BLaER1 (cell line): ENCODE results near the gene RPL3.

Source experiments
- H3K27ac ChIP-seq: shearing (Covaris generic); formaldehyde crosslinking; 2 replicates; pipeline ENCODE4 v1.8.1; 2022
- H3K27me3 ChIP-seq: shearing (Covaris generic); formaldehyde crosslinking; 2 replicates; pipeline ENCODE4 v1.8.1; 2022
- H3K36me3 ChIP-seq: shearing (Covaris generic); formaldehyde crosslinking; 2 replicates; pipeline ENCODE4 v1.8.1; 2022
- H3K4me1 ChIP-seq: shearing (Covaris generic); formaldehyde crosslinking; 2 replicates; pipeline ENCODE4 v1.8.1; 2022
- H3K4me2 ChIP-seq: shearing (Covaris generic); formaldehyde crosslinking; 2 replicates; pipeline ENCODE4 v1.8.1; 2022
- H3K4me3 ChIP-seq: shearing (Covaris generic); formaldehyde crosslinking; 2 replicates; pipeline ENCODE4 v1.8.1; 2022
- H3K9ac ChIP-seq: shearing (Covaris generic); formaldehyde crosslinking; 2 replicates; pipeline ENCODE4 v1.8.1; 2022
- H3K9me3 ChIP-seq: shearing (Covaris generic); formaldehyde crosslinking; 2 replicates; pipeline ENCODE4 v1.8.1; 2022
- H4K20me1 ChIP-seq: shearing (Covaris generic); formaldehyde crosslinking; 2 replicates; pipeline ENCODE4 v1.8.1; 2022
- Cebpa-rat ChIP-seq: shearing (Covaris generic); IDR thresholded peaks from 2 replicates; pipeline ENCODE4 v1.8.1; 2022

Gene RPL3

DNA sequence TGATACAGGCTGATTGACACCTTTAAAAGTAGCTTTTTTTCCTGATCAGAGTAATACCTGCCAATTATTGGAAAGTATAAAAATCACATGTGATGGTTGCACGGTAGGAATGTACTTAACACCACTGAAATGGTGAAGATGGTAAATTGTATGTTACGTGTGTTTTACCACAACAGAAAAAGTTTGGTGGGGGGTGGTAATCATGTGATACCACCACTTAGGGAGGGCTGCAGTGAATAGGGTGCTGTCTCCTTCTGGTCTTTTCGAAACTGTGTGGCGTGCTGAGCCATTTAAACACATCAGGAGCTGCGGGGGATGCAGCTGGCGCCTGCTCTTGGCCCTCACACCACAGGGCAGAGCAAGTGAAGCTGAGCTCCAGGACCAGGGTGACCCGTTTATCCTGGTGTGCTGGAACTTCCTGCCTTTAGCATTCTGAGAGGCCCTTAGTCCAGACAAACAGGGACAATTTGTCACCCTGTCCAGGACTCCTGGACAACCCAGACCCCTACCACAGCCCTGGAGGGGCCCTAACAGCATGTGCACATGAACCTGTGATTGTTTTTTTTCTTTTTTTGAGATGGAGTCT is 33.0 kb upstream of the RPL3 start:
- peak overlapping the region; percentile 91; the same call in 1 of the 2 replicates for H3K9ac ChIP-seq
- no peaks in the 10 kb centered on the region for H3K9me3 ChIP-seq
- no peaks in the 10 kb centered on the region for H3K27me3 ChIP-seq
- TF ChIP-seq Cebpa-rat = no peak
- peaks cover 90% of the 10 kb centered on the region for H3K4me1 ChIP-seq
- peak overlapping the region; percentile 92 for H3K27ac ChIP-seq
- H3K36me3 ChIP-seq = peaks cover 22% of the 10 kb centered on the region
- H3K4me3 ChIP-seq = peak overlapping the region; percentile 86
- peak overlapping the region; percentile 100 for H3K4me2 ChIP-seq
- peaks cover 65% of the 10 kb centered on the region for H4K20me1 ChIP-seq

DNA sequence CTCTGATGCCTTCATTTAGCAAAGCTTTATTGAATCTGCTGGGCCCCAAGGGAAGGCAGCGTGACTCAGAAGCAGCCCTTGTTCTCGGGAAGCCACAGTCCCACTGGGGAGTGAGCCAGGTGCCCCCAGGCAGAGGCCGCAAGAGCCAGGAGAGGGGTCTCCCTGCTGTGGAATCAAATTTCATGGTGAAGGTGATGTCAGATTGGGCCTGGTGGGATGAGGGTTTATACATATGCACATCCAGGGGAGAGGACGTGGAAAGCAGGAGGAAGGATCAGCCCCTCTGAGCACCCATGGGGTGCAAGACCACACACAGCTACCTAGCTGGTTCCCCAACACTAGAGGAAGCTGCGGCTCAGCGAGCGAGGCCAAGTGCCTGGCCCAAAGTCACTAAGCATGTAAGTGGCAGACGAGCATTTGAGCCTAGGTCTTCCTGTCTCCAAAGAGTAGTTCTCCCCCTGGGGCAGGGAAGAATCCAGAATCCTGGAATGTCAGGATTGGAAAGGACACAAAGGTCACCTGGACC is 32.3 kb upstream of the RPL3 start:
- Histone ChIP-seq H3K4me2 (peak overlapping the region; percentile 100), H3K27me3 (no peaks in the 10 kb centered on the region), H3K9me3 (no peaks in the 10 kb centered on the region), H4K20me1 (peaks cover 58% of the 10 kb centered on the region), H3K9ac (peak overlapping the region; percentile 91), H3K4me3 (peak overlapping the region; percentile 86), H3K4me1 (peaks cover 87% of the 10 kb centered on the region), H3K27ac (peak overlapping the region; percentile 92), H3K36me3 (peaks cover 16% of the 10 kb centered on the region)
- TF ChIP-seq Cebpa-rat = no peak

- Histone ChIP-seq H3K27ac (peak overlapping the region; percentile 92), H3K4me1 (peaks cover 80% of the 10 kb centered on the region), H4K20me1 (peaks cover 52% of the 10 kb centered on the region), H3K4me3 (peak overlapping the region; percentile 86), H3K36me3 (peaks cover 10% of the 10 kb centered on the region; the same call in 1 of the 2 replicates), H3K9ac (peak overlapping the region; percentile 91), H3K27me3 (no peaks in the 10 kb centered on the region), H3K9me3 (no peaks in the 10 kb centered on the region), H3K4me2 (peak overlapping the region; percentile 100)
- no peak for TF ChIP-seq Cebpa-rat
These were observed 31.6 kb upstream of the RPL3 start for GRCh38 chr22:39350757-39351688.

DNA sequence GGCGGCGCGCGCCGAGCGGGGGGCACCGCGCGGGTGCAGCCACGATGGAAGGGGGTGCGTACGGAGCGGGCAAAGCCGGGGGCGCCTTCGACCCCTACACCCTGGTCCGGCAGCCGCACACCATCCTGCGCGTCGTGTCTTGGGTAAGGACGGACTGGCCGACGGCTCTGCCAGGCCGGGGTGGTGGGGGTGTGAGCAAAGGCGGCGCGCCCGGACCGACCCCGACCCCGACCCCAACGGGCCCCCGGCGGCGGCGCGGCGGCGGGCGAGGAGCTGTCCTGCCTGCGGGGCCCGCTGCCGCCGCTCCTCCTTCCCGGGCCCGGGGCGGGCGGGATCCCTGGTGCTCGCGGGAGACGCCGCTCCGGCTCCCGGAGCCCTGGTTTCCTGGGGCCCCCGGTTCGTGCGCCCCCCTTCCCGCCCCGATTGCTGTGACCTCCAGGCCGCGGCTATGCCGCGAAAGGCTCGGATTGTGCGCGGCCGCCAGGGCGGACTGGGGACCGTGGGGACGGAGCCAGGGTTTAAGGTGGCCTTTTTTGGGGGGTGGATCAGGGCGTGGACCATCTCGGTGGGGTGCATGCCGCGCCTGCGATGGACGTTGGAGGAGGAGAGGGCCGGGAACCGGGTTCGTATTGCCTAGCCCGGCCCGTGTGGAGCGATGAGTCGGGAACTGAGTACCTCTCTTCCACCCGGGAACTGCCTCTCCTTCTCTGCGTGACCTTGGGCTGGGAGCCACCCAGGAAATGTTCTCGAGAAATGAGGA is 30.7 kb upstream of the RPL3 start, which contains the start of gene SYNGR1:
SYNGR1 (plus strand) TSS at position 25 of the 760 bp plus-strand sequence; CDS start at position 45, 20 bp downstream.
- peak within 1 kb of the TSS; percentile 91 for H3K9ac ChIP-seq
- peak within 1 kb of the TSS; percentile 86 for H3K4me3 ChIP-seq
- peak within 1 kb of the TSS; percentile 100 for H3K4me2 ChIP-seq
- peaks cover 6% of the 10 kb centered on the region; the same call in 1 of the 2 replicates for H3K36me3 ChIP-seq
- no peaks in the 10 kb centered on the region for H3K27me3 ChIP-seq
- H3K9me3 ChIP-seq = no peaks in the 10 kb centered on the region
- peaks cover 71% of the 10 kb centered on the region for H3K4me1 ChIP-seq
- peaks cover 46% of the 10 kb centered on the region for H4K20me1 ChIP-seq
- H3K27ac ChIP-seq = peak within 1 kb of the TSS; percentile 92
- TF ChIP-seq Cebpa-rat = no peak

GRCh38 chr22:39349506-39349966 is 30.1 kb upstream of the RPL3 start:
- H3K9ac ChIP-seq = peak overlapping the region; percentile 91
- no peaks in the 10 kb centered on the region for H3K27me3 ChIP-seq
- peaks cover 40% of the 10 kb centered on the region for H4K20me1 ChIP-seq
- no peak for TF ChIP-seq Cebpa-rat
- H3K4me3 ChIP-seq = peak overlapping the region; percentile 86
- H3K4me1 ChIP-seq = peaks cover 65% of the 10 kb centered on the region
- peak overlapping the region; percentile 92 for H3K27ac ChIP-seq
- 0 out of 2 replicates have a peak, but pooled peaks cover under 1% of the 10 kb centered on the region for H3K36me3 ChIP-seq
- peak overlapping the region; percentile 100 for H3K4me2 ChIP-seq
- no peaks in the 10 kb centered on the region for H3K9me3 ChIP-seq

- Histone ChIP-seq H3K4me1 (peaks cover 60% of the 10 kb centered on the region), H3K27ac (peak overlapping the region; percentile 92)
These were observed 29.6 kb upstream of the RPL3 start for GRCh38 chr22:39348909-39349505.

GRCh38 chr22:39345231-39345630 is 25.8 kb upstream of the RPL3 start:
- Histone ChIP-seq H3K27ac (no peak overlapping the region), H3K9ac (no peak overlapping the region), H4K20me1 (no peaks in the 10 kb centered on the region), H3K4me3 (no peak overlapping the region), H3K27me3 (no peaks in the 10 kb centered on the region), H3K36me3 (no peaks in the 10 kb centered on the region), H3K4me2 (no peak overlapping the region), H3K4me1 (peaks cover 30% of the 10 kb centered on the region), H3K9me3 (no peaks in the 10 kb centered on the region)
- TF ChIP-seq Cebpa-rat = 0 out of 2 replicates have a peak, but pooled peaks have one; percentile 21

More at GRCh38 chr22:39348909-39349505, 29.6 kb upstream of the RPL3 start:
- Histone ChIP-seq H4K20me1 (peaks cover 35% of the 10 kb centered on the region), H3K4me3 (peak overlapping the region; percentile 86), H3K27me3 (no peaks in the 10 kb centered on the region), H3K4me2 (peak overlapping the region; percentile 100), H3K9ac (peak overlapping the region; percentile 91), H3K36me3 (no peaks in the 10 kb centered on the region), H3K9me3 (no peaks in the 10 kb centered on the region)
- TF ChIP-seq Cebpa-rat = peak; percentile 96

DNA sequence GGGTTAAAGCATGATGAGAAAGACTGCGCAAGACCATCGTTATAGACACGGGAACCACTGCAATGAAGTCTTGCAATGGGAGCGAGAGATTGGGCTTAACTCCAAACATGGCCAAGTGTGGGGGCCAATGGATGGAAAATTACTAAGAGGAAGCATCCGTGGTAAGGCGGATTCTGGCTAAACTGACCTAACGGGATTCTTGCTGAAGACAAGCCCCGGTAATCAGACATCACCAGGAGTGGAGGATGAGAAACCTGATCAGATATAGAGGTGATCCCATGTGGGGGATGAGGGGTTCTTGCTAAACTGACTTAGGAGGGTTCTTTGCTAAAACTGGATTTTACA is 24.6 kb upstream of the RPL3 start:
- no peak for TF ChIP-seq Cebpa-rat
- Histone ChIP-seq H3K4me1 (peaks cover 26% of the 10 kb centered on the region), H3K4me2 (no peak overlapping the region; the same call in 1 of the 2 replicates), H3K4me3 (no peak overlapping the region), H3K27ac (no peak overlapping the region), H3K9ac (no peak overlapping the region), H3K9me3 (no peaks in the 10 kb centered on the region), H3K27me3 (no peaks in the 10 kb centered on the region), H3K36me3 (no peaks in the 10 kb centered on the region), H4K20me1 (no peaks in the 10 kb centered on the region)
